Measurements from ENCODE around the gene DSE. TPM values are rescaled to one million over a fixed set of nuclear protein-coding genes. Genes with fewer than 3 reads are reported as not detected.

The DSE gene
- total RNA-seq, 1 experiment from 2014 or later, result 43.3 TPM

DNA sequence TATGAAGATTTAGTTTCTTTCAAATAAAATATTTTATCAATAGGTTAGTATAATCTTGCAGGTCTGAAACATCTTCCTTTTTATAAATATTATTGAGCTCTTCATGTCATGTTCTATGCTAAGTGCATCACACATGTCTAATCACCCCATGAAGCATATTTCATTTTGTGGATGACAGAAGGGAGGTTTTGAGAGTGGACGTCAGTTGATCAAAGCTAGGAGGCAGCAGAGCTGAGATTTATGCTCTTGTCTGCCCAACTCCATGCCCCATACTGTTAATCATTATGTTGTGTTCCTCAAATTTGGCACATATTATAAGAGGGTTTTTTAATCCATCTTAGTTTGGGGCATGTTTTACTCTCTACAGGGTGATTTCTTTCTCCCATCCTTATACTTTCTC, 22.7 kb downstream of the DSE start:
- no peak overlapping the region for H3K4me2 ChIP-seq
- ChIA-PET POLR2A (ENCODE audit: unreplicated experiment) (no interaction called here), CTCF (interaction anchor here (1.1 kb wide), 1 partner anchor 169 kb away, joined by 3 read pairs; no protein-coding TSS in a partner anchor)
- H3K9me2 ChIP-seq (ENCODE audit: insufficient read depth), result no peaks in the 10 kb centered on the region
- H3K36me3 ChIP-seq (ENCODE audit: low read depth), result no peaks in the 10 kb centered on the region
- peaks cover 6% of the 10 kb centered on the region; the same call in 1 of the 2 replicates for H3K79me2 ChIP-seq (ENCODE audit: low read depth)
- H4K20me1 ChIP-seq (ENCODE audit: insufficient read depth), result no peaks in the 10 kb centered on the region
- H3K4me3 ChIP-seq, result no peak overlapping the region
- no peak overlapping the region for H2AFZ ChIP-seq
- no peak for DNase-seq
- H3K4me1 ChIP-seq (replicated peaks; ENCODE audit: insufficient read depth), result peaks cover 14% of the 10 kb centered on the region
- intact Hi-C loops (cut with micrococcal nuclease; ENCODE audit: unreplicated experiment), result no loop called here
- H3K27ac ChIP-seq, result no peak overlapping the region
- no peaks in the 10 kb centered on the region for H3K9me3 ChIP-seq (ENCODE audit: insufficient read depth, low read depth)
- no peaks in the 10 kb centered on the region for H3K27me3 ChIP-seq (ENCODE audit: insufficient read depth, low read depth)
- TF ChIP-seq, protein P1, sequence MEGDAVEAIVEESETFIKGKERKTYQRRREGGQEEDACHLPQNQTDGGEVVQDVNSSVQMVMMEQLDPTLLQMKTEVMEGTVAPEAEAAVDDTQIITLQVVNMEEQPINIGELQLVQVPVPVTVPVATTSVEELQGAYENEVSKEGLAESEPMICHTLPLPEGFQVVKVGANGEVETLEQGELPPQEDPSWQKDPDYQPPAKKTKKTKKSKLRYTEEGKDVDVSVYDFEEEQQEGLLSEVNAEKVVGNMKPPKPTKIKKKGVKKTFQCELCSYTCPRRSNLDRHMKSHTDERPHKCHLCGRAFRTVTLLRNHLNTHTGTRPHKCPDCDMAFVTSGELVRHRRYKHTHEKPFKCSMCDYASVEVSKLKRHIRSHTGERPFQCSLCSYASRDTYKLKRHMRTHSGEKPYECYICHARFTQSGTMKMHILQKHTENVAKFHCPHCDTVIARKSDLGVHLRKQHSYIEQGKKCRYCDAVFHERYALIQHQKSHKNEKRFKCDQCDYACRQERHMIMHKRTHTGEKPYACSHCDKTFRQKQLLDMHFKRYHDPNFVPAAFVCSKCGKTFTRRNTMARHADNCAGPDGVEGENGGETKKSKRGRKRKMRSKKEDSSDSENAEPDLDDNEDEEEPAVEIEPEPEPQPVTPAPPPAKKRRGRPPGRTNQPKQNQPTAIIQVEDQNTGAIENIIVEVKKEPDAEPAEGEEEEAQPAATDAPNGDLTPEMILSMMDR (conservative IDR thresholded peaks at IDR 0.05), result no peak
- TF ChIP-seq EZH2 (IDR thresholded peaks at IDR 0.05; ENCODE audit: low read depth), result no peak
- no peaks in the 10 kb centered on the region for H3F3A ChIP-seq (ENCODE audit: insufficient read depth, low read depth)
- no TSS peak for BruUV-seq (replicated peaks)

DNA sequence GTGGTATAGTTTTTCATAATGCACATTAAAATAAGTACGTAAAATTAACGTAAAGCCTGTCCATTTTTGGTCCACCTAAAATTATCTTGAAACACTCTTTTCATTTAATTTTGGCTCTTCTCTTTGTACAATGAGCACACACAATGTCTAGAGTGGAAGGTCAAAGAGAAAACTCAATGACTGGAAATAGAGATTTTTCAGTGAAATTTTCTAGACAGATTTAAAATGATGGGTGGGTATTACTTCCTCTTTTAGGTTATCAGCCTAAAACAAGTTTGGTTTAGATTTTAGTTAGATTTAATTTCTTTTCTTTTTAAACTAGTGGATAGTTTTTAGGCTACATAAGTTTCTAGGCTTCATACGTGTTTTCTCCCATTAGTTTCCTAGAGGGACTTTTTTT, 24.9 kb downstream of the DSE start:
- ChIA-PET POLR2A (ENCODE audit: unreplicated experiment) (no interaction called here), CTCF (no interaction called here)

DNA sequence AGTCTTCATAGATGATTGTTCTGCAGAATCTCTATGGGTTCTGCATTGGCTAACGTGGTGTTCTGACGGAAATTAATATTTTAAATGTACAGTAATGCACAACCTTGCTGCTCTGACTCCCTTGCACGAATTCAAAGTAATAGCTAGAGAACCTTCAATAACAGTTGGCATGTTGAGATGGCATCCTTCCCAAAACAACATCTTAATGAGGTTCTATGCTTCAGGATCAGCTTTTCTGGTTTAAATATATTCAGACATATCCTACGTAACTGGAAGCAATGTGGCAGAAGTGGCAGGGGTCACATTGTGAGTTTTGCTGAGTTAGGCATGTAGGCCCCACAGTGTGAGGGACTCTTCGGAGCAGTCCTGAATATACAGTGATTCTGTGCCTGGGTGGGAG, 25.7 kb downstream of the DSE start:
- Histone ChIP-seq H3K27ac (no peak overlapping the region), H3K4me3 (no peak overlapping the region), H3K9me3 (ENCODE audit: insufficient read depth, low read depth) (no peaks in the 10 kb centered on the region), H3K79me2 (ENCODE audit: low read depth) (no peaks in the 10 kb centered on the region), H3F3A (ENCODE audit: insufficient read depth, low read depth) (no peaks in the 10 kb centered on the region), H3K27me3 (ENCODE audit: insufficient read depth, low read depth) (no peaks in the 10 kb centered on the region), H4K20me1 (ENCODE audit: insufficient read depth) (no peaks in the 10 kb centered on the region), H3K4me1 (replicated peaks; ENCODE audit: insufficient read depth) (peaks cover 22% of the 10 kb centered on the region), H3K4me2 (no peak overlapping the region), H3K9me2 (ENCODE audit: insufficient read depth) (no peaks in the 10 kb centered on the region), H2AFZ (no peak overlapping the region), H3K36me3 (ENCODE audit: low read depth) (0 out of 2 replicates have a peak, but pooled peaks cover 4% of the 10 kb centered on the region)
- no TSS peak for BruUV-seq (replicated peaks)
- ChIA-PET POLR2A (ENCODE audit: unreplicated experiment) (no interaction called here), CTCF (no interaction called here)
- intact Hi-C loops (cut with micrococcal nuclease; ENCODE audit: unreplicated experiment), result no loop called here
- no peak for DNase-seq
- TF ChIP-seq EZH2 (IDR thresholded peaks at IDR 0.05; ENCODE audit: low read depth), result no peak
- TF ChIP-seq, protein P1 (conservative IDR thresholded peaks at IDR 0.05), result no peak

More for the DNA sequence above, 24.9 kb downstream of the DSE start:
- no peak overlapping the region for H2AFZ ChIP-seq
- H3K4me1 ChIP-seq (replicated peaks; ENCODE audit: insufficient read depth), result peaks cover 22% of the 10 kb centered on the region
- no peak overlapping the region for H3K27ac ChIP-seq
- H3K9me2 ChIP-seq (ENCODE audit: insufficient read depth), result no peaks in the 10 kb centered on the region
- no peak for TF ChIP-seq EZH2 (IDR thresholded peaks at IDR 0.05; ENCODE audit: low read depth)
- TF ChIP-seq, protein P1 (conservative IDR thresholded peaks at IDR 0.05), result no peak
- H3K79me2 ChIP-seq (ENCODE audit: low read depth), result 0 out of 2 replicates have a peak, but pooled peaks cover 6% of the 10 kb centered on the region
- no TSS peak for BruUV-seq (replicated peaks)
- H3K36me3 ChIP-seq (ENCODE audit: low read depth), result 0 out of 2 replicates have a peak, but pooled peaks cover 4% of the 10 kb centered on the region
- intact Hi-C loops (cut with micrococcal nuclease; ENCODE audit: unreplicated experiment), result no loop called here
- no peaks in the 10 kb centered on the region for H4K20me1 ChIP-seq (ENCODE audit: insufficient read depth)
- no peaks in the 10 kb centered on the region for H3F3A ChIP-seq (ENCODE audit: insufficient read depth, low read depth)
- H3K4me3 ChIP-seq, result no peak overlapping the region
- no peaks in the 10 kb centered on the region for H3K27me3 ChIP-seq (ENCODE audit: insufficient read depth, low read depth)
- H3K9me3 ChIP-seq (ENCODE audit: insufficient read depth, low read depth), result no peaks in the 10 kb centered on the region
- no peak overlapping the region for H3K4me2 ChIP-seq
- no peak for DNase-seq

Data from PC-9 (cell line).